C4-2B (cell line): ENCODE results near the gene ZFP91.

Experiments
- ZFX ChIP-seq: fragments of 450-650 bp; IDR thresholded peaks from 2 replicates; pipeline ENCODE4 v1.6.1; 2017
- TF ChIP-seq, protein P1 (sequence below): fragments of 450-650 bp; conservative IDR thresholded peaks from 2 replicates; pipeline ENCODE4 v1.5.1; 2017; ENCODE audit warnings: mild to moderate bottlenecking

DNA sequence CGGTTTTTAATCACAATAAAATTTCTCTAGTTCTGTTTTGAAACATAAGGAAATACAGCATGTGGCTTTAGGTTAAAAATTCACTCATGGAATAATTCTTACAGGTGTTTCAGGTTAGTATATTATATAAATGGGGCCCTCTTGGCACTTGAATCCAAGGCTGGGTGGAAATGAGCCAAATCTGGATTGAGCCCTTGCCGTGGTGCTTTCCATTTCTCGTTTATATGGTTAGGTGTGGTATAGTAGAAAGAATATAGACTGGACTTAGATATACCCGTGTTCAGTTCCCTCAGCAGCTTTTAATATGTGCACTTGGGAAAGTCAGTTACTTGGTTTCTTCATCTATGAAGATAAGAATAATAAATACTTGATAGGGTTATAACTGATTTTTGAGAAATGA lies 16.0 kb downstream of the ZFP91 start:
- TF ChIP-seq, protein P1, sequence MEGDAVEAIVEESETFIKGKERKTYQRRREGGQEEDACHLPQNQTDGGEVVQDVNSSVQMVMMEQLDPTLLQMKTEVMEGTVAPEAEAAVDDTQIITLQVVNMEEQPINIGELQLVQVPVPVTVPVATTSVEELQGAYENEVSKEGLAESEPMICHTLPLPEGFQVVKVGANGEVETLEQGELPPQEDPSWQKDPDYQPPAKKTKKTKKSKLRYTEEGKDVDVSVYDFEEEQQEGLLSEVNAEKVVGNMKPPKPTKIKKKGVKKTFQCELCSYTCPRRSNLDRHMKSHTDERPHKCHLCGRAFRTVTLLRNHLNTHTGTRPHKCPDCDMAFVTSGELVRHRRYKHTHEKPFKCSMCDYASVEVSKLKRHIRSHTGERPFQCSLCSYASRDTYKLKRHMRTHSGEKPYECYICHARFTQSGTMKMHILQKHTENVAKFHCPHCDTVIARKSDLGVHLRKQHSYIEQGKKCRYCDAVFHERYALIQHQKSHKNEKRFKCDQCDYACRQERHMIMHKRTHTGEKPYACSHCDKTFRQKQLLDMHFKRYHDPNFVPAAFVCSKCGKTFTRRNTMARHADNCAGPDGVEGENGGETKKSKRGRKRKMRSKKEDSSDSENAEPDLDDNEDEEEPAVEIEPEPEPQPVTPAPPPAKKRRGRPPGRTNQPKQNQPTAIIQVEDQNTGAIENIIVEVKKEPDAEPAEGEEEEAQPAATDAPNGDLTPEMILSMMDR = no peak
- no peak for TF ChIP-seq ZFX
